MV-4-11 (cell line): ENCODE measurements around the gene PUSL1.
"Not testable (repeated sequence)": the region's sequence is repeated elsewhere in the genome, so short reads cannot be mapped to it uniquely, and the experiment has no call there.

Experiments used
- DNase-seq: peaks from one replicate; lab custom pipeline; 2025; lab: John Stamatoyannopoulos, UW

PUSL1 gene

GRCh38 chr1:1310476-1311053 lies 2.2 kb downstream of the PUSL1 start:
- no peak for DNase-seq

- no peak for DNase-seq
Observed at GRCh38 chr1:1311107-1312104, 3.0 kb downstream of the PUSL1 start.

- DNase-seq, result no peak
Observed at GRCh38 chr1:1312450-1313314, 4.3 kb downstream of the PUSL1 start.

- no peak for DNase-seq
Observed at GRCh38 chr1:1313500-1314236, 5.3 kb downstream of the PUSL1 start.

- DNase-seq, result no peak
Observed at GRCh38 chr1:1314237-1314586, 5.8 kb downstream of the PUSL1 start.

- DNase-seq, result no peak
Observed at GRCh38 chr1:1314678-1315335, 6.4 kb downstream of the PUSL1 start.

GRCh38 chr1:1315435-1315954 lies 7.1 kb downstream of the PUSL1 start:
- DNase-seq, result no peak

GRCh38 chr1:1316199-1316598 lies 7.8 kb downstream of the PUSL1 start:
- not testable (repeated sequence) for DNase-seq

GRCh38 chr1:1317420-1317819 lies 9.0 kb downstream of the PUSL1 start:
- DNase-seq, result no peak

GRCh38 chr1:1318131-1318652 lies 9.8 kb downstream of the PUSL1 start:
- no peak for DNase-seq

GRCh38 chr1:1318777-1319645 lies 10.6 kb downstream of the PUSL1 start:
- no peak for DNase-seq

GRCh38 chr1:1319646-1319941 lies 11.2 kb downstream of the PUSL1 start:
- no peak for DNase-seq

GRCh38 chr1:1320666-1321448 lies 12.5 kb downstream of the PUSL1 start:
- no peak for DNase-seq

GRCh38 chr1:1321477-1321876 lies 13.1 kb downstream of the PUSL1 start:
- DNase-seq, result no peak

GRCh38 chr1:1322418-1322817 lies 14.0 kb downstream of the PUSL1 start:
- no peak for DNase-seq

GRCh38 chr1:1322952-1323351 lies 14.6 kb downstream of the PUSL1 start:
- DNase-seq, result no peak

- no peak for DNase-seq
Observed at GRCh38 chr1:1324084-1324523, 15.7 kb downstream of the PUSL1 start.

GRCh38 chr1:1324524-1325287 lies 16.3 kb downstream of the PUSL1 start, which contains the start of the genes CPTP and INTS11:
TSS of gene CPTP (plus strand) at chr1:1324802. CDS start at chr1:1326911, 2,109 bp downstream.
TSS of gene INTS11 (minus strand) at chr1:1324660. CDS start at chr1:1324608, 52 bp downstream.
- DNase-seq, result peak; percentile 82
